Stimulated activated naive CD4-positive, alpha-beta T cell treated with Interleukin-2 at 50 U/mL for 16 hours (primary cell): Measurements from ENCODE around the gene DEFB113.
"Not testable (repeated sequence)": the region's sequence is repeated elsewhere in the genome, so short reads cannot be mapped to it uniquely, and the experiment has no call there.

Experiments used
- DNase-seq: peaks from one replicate; lab custom pipeline; 2025; lab: John Stamatoyannopoulos, UW

DEFB113 gene, protein sequence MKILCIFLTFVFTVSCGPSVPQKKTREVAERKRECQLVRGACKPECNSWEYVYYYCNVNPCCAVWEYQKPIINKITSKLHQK

GRCh38 chr6:49969605-49970004, at the start of gene DEFB113:
Gene DEFB113, minus strand, starts transcription at chr6:49969625. Its CDS starts 0 bp downstream, at chr6:49969625.
- DNase-seq = no peak

DNA sequence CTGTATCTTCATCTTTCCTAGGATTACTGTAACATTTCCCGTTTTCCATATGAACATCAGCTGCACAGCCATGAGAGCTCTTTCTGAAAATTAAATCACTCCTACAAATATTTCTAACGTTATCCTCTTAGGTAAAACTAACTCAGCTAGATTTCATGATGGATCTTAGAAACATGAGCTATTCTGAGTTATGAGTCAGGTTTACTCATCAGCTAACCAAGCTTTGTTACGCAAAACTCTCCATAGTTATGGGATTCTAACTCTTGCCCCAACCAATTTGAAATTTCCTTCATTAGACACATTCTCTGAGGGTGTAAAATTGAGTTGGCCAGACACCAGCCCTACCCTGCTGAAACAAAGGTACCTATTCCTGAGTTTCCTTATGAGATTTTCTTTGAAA, 38.4 kb upstream of the DEFB113 start:
- DNase-seq = no peak

- no peak for DNase-seq
These were observed 33.7 kb upstream of the DEFB113 start for GRCh38 chr6:50003139-50003538.

GRCh38 chr6:49995278-49995677, 25.9 kb upstream of the DEFB113 start:
- DNase-seq = no peak

DNA sequence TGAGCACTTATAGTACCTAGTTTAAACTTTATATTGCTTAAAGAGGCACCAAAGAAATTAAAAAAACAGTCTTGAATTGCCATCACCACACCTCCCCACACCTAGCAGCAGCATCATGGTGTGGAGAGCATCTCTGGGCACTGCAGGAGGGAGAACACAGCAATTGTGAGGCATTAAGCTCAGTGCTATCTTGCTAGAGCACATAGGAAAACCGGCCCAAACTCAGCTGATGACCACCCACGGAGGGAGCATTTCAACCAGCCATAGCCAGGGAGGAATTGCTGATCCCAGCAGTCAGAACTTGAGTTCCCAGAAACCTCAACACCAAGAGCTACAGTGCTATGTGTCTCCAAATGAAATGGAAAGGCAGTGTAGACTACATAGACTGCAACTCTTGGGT, 19.5 kb upstream of the DEFB113 start:
- DNase-seq = no peak

GRCh38 chr6:49987749-49988148, 18.3 kb upstream of the DEFB113 start:
- no peak for DNase-seq

DNA sequence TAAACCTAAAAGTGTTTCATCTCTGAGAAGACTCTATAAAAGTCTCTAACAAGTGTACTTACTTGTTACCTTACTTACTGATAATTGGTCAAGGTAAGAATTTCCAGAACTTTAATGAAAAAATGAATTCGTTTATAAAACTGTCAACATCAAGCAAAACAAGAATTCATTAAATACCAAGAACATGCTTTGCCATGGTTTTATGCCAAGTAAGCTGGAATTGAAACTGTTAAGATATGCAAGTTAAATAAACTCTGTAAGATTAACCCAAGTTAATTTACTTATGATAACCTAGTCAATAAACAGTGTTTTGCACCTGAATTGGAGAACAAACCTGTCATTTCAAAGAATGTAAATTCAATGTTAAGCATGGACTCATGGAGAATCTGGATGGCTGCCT, 17.1 kb upstream of the DEFB113 start:
- DNase-seq = no peak

DNA sequence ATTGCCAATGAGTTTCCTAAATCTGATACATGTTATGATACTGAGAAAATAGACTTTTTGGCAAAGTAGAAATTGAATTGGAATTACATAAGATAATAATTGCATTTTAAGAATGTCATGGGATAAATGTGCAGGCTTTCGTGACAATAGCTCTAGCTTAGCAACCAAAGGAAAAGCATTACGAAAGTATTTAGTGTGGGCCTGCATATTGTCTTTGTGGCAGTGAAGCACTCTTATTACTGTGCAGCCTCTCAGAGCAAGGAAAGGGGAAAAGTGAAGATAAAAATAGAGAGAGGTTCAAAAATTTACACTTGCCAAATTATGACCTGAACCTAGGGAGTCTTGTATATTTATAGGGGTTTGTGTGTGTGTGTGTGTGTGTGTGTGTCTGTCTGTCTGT, 12.6 kb upstream of the DEFB113 start:
- DNase-seq = no peak

GRCh38 chr6:49980898-49981297, 11.5 kb upstream of the DEFB113 start:
- DNase-seq = no peak

GRCh38 chr6:49979584-49979983, 10.2 kb upstream of the DEFB113 start:
- DNase-seq = no peak

GRCh38 chr6:49978332-49979226, 9.2 kb upstream of the DEFB113 start:
- DNase-seq = no peak

DNA sequence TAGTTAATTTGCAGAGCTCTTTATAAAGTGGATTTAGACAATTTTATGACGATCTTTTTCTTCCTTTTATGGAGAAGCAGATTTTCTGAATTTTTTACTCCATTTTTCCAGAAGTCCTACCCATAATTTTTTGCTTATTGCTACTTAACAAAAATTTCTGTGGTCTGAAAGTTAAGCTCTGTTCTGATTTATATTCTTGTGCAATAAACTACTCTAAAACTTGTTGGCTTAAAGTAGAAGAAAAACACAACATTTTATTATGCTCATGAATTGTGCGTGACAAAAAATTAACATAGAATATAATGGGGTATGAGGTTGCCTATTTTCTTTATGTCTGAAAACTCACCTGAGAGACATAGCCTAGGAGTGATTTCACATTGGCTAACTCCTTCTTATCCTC, 2.6 kb downstream of the DEFB113 start:
- no peak for DNase-seq

GRCh38 chr6:49966334-49966733, 3.1 kb downstream of the DEFB113 start:
- no peak for DNase-seq

DNA sequence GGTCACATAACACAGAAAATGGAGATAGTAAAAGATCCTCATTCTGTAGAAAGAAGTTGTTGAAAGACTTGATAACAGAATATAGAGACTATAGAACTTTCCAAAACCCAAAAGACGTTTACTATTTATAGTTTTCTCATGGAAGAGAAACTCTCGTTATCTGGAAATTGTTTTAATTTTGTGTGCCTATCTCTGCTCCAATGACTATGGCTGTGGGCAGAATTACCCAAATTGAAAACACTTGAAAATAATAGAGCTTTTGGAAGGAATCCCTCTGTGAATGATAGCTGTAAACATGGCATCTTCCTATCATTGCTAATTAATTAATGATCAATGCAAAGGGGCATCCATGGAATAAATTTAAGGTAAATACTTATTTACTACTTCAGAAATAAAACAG, 5.4 kb downstream of the DEFB113 start, which contains the start of gene DEFB114:
TSS of gene DEFB114 (minus strand) at position 101 of the 400 bp plus-strand sequence. CDS start at position 42, 59 bp downstream.
- no peak for DNase-seq

GRCh38 chr6:49958180-49958579, 11.2 kb downstream of the DEFB113 start:
- DNase-seq = no peak

- DNase-seq = no peak
These were observed 13.6 kb downstream of the DEFB113 start for GRCh38 chr6:49955847-49956246.

DNA sequence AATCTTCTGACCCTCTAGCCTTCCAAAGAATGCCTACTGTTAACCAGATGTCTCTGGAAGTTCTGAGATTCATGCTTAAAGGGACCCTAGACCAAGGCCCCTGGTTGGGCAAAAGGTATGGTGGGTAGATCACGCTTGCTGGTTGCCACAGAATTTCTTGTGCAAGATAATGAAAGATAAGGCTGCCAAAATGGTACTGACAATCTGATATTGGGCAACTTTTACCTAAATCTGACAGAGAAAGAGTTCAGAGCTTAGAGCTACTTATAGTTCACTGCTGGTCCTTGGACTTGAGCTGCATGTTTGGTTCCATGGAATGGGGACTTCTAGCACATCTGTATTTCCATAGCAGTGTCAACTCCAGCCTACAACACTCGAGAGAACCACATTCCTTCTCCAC, 17.5 kb downstream of the DEFB113 start:
- DNase-seq = no peak

DNA sequence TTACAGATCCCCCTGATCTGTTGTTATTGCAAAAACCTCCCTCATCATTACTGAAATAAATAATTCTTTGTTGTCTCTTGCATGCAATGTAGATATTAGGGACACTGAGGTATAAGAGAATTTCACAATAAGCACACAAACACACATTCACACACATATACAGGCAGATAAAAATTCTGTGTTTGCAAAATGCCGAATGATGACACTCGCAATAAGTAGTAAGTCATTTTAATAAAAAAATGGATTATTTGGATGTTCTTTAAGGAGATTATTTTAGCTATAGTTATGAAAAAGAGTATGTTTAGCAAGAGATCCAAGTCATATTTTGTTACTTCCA, 19.0 kb downstream of the DEFB113 start:
- DNase-seq = no peak

GRCh38 chr6:49949062-49949461, 20.4 kb downstream of the DEFB113 start:
- no peak for DNase-seq

DNA sequence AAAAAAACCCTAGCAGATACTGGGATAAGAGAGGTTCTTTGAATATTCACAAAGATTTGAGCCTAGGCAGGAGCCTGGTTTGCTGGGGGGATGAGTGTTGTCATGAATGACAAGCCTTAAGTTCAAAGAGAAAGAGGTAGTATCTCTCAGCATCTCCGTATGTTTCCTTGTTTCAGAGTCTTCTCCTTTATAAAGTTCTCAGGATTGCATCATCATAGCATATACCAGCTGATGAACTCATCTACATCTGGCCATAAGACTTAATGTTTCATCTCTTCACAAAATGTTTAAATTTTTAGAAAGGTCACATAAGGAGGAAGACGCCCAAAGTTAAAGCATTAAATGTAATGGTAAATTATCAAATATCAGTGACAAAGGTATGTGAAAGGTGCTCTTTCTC, 22.6 kb downstream of the DEFB113 start:
- DNase-seq = no peak

GRCh38 chr6:49944068-49944467, 25.4 kb downstream of the DEFB113 start:
- DNase-seq = not testable (repeated sequence)

- no peak for DNase-seq
These were observed 29.4 kb downstream of the DEFB113 start for GRCh38 chr6:49939993-49940498.

- DNase-seq = no peak
These were observed 31.6 kb downstream of the DEFB113 start for GRCh38 chr6:49937811-49938210.

- DNase-seq = no peak
These were observed 32.4 kb downstream of the DEFB113 start for GRCh38 chr6:49937017-49937416.
